ENCODE measurements around the gene CMTM8.
"Not testable (repeated sequence)": the region's sequence is repeated elsewhere in the genome, so short reads cannot be mapped to it uniquely, and the experiment has no call there.

GRCh38 chr3:32228743-32229142, 9.7 kb upstream of the CMTM8 start:
- TF ChIP-seq POLR2AphosphoS5 (IDR thresholded peaks at IDR 0.05; ENCODE audit: low read depth); CTCF (conservative IDR thresholded peaks at IDR 0.05; ENCODE audit: low read depth in 2 of 2); EZH2 (IDR thresholded peaks at IDR 0.05; ENCODE audit: low read depth, unreplicated experiment); JUNB (IDR thresholded peaks at IDR 0.05; ENCODE audit: unreplicated experiment); STAT1 (IDR thresholded peaks at IDR 0.05; ENCODE audit: unreplicated experiment); EZH2phosphoT487 (IDR thresholded peaks at IDR 0.05; ENCODE audit: unreplicated experiment); CREB1 (CRISPR knock-in tag; IDR thresholded peaks at IDR 0.05; ENCODE audit: low read depth): not testable (repeated sequence)
- TF ChIP-seq, protein P1, sequence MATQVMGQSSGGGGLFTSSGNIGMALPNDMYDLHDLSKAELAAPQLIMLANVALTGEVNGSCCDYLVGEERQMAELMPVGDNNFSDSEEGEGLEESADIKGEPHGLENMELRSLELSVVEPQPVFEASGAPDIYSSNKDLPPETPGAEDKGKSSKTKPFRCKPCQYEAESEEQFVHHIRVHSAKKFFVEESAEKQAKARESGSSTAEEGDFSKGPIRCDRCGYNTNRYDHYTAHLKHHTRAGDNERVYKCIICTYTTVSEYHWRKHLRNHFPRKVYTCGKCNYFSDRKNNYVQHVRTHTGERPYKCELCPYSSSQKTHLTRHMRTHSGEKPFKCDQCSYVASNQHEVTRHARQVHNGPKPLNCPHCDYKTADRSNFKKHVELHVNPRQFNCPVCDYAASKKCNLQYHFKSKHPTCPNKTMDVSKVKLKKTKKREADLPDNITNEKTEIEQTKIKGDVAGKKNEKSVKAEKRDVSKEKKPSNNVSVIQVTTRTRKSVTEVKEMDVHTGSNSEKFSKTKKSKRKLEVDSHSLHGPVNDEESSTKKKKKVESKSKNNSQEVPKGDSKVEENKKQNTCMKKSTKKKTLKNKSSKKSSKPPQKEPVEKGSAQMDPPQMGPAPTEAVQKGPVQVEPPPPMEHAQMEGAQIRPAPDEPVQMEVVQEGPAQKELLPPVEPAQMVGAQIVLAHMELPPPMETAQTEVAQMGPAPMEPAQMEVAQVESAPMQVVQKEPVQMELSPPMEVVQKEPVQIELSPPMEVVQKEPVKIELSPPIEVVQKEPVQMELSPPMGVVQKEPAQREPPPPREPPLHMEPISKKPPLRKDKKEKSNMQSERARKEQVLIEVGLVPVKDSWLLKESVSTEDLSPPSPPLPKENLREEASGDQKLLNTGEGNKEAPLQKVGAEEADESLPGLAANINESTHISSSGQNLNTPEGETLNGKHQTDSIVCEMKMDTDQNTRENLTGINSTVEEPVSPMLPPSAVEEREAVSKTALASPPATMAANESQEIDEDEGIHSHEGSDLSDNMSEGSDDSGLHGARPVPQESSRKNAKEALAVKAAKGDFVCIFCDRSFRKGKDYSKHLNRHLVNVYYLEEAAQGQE (IDR thresholded peaks at IDR 0.05; ENCODE audit: unreplicated experiment): not testable (repeated sequence)
